HepG2 (cell line): ENCODE data around the gene MTHFD1L. TPM values are rescaled to one million over a fixed set of nuclear protein-coding genes. Genes with fewer than 3 reads are reported as not detected.
A peak's percentile ranks its signal among the peaks of the same experiment; 100 is the strongest.

Experiments used
- ASH2L ChIP-seq: fragments of 300-600, 200-600 bp; sonication (generic); IDR thresholded peaks from 2 replicates; pipeline ENCODE4 v1.7.0; 2017; ENCODE audit warnings: low read depth, mild to moderate bottlenecking, moderate library complexity, mixed read lengths, low read length; ENCODE audit not compliant: insufficient read length
- BCL6 ChIP-seq: IDR thresholded peaks from 2 replicates; pipeline ENCODE4 v1.6.1; 2016; ENCODE audit warnings: missing genetic modification reagents, missing compliant biosample characterization
- CEBPB ChIP-seq: IDR thresholded peaks from 2 replicates; pipeline ENCODE4 v1.6.1; 2011; ENCODE audit warnings: low read depth, low read length, improper control_type of control experiment, borderline replicate concordance
- FOSL2 ChIP-seq: sonication (generic); formaldehyde crosslinking; IDR thresholded peaks from 2 replicates; pipeline ENCODE4 v1.4.0; 2020; ENCODE audit warnings: missing genetic modification reagents
- GLI4 ChIP-seq: sonication (generic); formaldehyde crosslinking; IDR thresholded peaks from 2 replicates; pipeline ENCODE4 v1.5.1; 2020; ENCODE audit warnings: missing genetic modification reagents, mild to moderate bottlenecking, moderate library complexity, borderline replicate concordance
- HMG20A ChIP-seq: IDR thresholded peaks from 2 replicates; pipeline ENCODE4 v1.6.1; 2016; ENCODE audit warnings: borderline replicate concordance
- MIXL1 ChIP-seq: IDR thresholded peaks from 2 replicates; pipeline ENCODE4 v1.6.1; 2016
- MTA1 ChIP-seq: sonication (generic); formaldehyde crosslinking; IDR thresholded peaks from 2 replicates; pipeline ENCODE4 v1.4.0; 2020; ENCODE audit warnings: missing genetic modification reagents, mild to moderate bottlenecking, borderline replicate concordance
- POGK ChIP-seq: sonication (generic); formaldehyde crosslinking; conservative IDR thresholded peaks from 2 replicates; pipeline ENCODE4 v1.8.0; 2022; ENCODE audit warnings: mild to moderate bottlenecking, moderate library complexity, missing genetic modification reagents
- PRDM10 ChIP-seq: sonication (generic); formaldehyde crosslinking; IDR thresholded peaks from 2 replicates; pipeline ENCODE4 v1.4.0; 2020; ENCODE audit warnings: low read depth, missing genetic modification reagents
- RARG ChIP-seq: sonication (generic); formaldehyde crosslinking; IDR thresholded peaks from 2 replicates; pipeline ENCODE4 v1.4.0; 2020; ENCODE audit warnings: low read depth, mild to moderate bottlenecking, missing genetic modification reagents
- STAG1 ChIP-seq: sonication (generic); formaldehyde crosslinking; IDR thresholded peaks from 2 replicates; pipeline ENCODE4 v1.4.0; 2020; ENCODE audit warnings: missing genetic modification reagents
- STAT5B ChIP-seq: sonication (generic); formaldehyde crosslinking; IDR thresholded peaks from 2 replicates; pipeline ENCODE4 v1.4.0; 2020; ENCODE audit warnings: missing genetic modification reagents
- WIZ ChIP-seq: sonication (generic); formaldehyde crosslinking; IDR thresholded peaks from 2 replicates; pipeline ENCODE4 v1.5.1; 2020; ENCODE audit warnings: mild to moderate bottlenecking, missing genetic modification reagents
- ZFP36L2 ChIP-seq: sonication (generic); formaldehyde crosslinking; IDR thresholded peaks from 2 replicates; pipeline ENCODE4 v1.4.0; 2020; ENCODE audit warnings: missing genetic modification reagents
- ZNF256 ChIP-seq: sonication (generic); formaldehyde crosslinking; conservative IDR thresholded peaks from 2 replicates; pipeline ENCODE4 v1.4.0; 2020; ENCODE audit warnings: missing genetic modification reagents
- ZNF407 ChIP-seq: sonication (generic); formaldehyde crosslinking; IDR thresholded peaks from one replicate; pipeline ENCODE4 v1.5.1; 2020; ENCODE audit warnings: mild to moderate bottlenecking, missing genetic modification reagents; ENCODE audit errors: not compliant biosample characterization
- polyA plus RNA-seq, 8 experiments: library from polyadenylated mRNA; depleted of rRNA in 3 of 8; stranded (reverse) in 7 of 8; unstranded in 1 of 8; fragments of >200 nt; fragmentation: Illumina TruSeq in 4 of 8; extraction: Trizol in 4 of 8; gene quantifications; 2 replicates each; pipeline versions ENCODE4 v1.2.1 to v1.2.3, GENCODE V29; 2011 to 2016; ENCODE audit warnings: low read depth in 4 of 8, missing spikeins in 1 of 8, mixed read lengths in 1 of 8; ENCODE audit not compliant: insufficient read depth in 1 of 8
- total RNA-seq, 5 experiments: library from RNA; depleted of rRNA; stranded (reverse); fragments of >200 nt; fragmentation: Illumina TruSeq; extraction: Trizol; gene quantifications; 2 replicates each; pipeline ENCODE4 v1.2.3, GENCODE V29; 2016; ENCODE audit warnings: low read depth in 1 of 5

Gene MTHFD1L
- total and polyA plus RNA-seq, 2 of the 13 experiments (the other 11 are each of a cell fraction or from before 2014, with no cell fraction given), result 24.0 to 39.6 TPM

- TF ChIP-seq STAT5B (CRISPR knock-in tag) (no peak), GLI4 (CRISPR knock-in tag) (no peak), HMG20A (CRISPR knock-in tag) (peak; percentile 84), ZNF256 (CRISPR knock-in tag) (no peak), ZNF407 (CRISPR knock-in tag) (no peak), MTA1 (CRISPR knock-in tag) (no peak), POGK (CRISPR knock-in tag) (no peak), RARG (CRISPR knock-in tag) (no peak), STAG1 (CRISPR knock-in tag) (no peak; the same call in 1 of the 2 replicates), FOSL2 (CRISPR knock-in tag) (peak; percentile 42; the same call in 1 of the 2 replicates), CEBPB (peak; percentile 96), ASH2L (peak; percentile 88), BCL6 (CRISPR knock-in tag) (peak; percentile 74), MIXL1 (CRISPR knock-in tag) (peak; percentile 64; the same call in 1 of the 2 replicates), ZFP36L2 (no peak), PRDM10 (CRISPR knock-in tag) (no peak), WIZ (CRISPR knock-in tag) (no peak)
Measured at GRCh38 chr6:151096255-151096612, 230.7 kb downstream of the MTHFD1L start (continued).
